Neural cell (in vitro differentiated cells): ENCODE data around the gene TRAPPC2L. TPM values are rescaled to one million over a fixed set of nuclear protein-coding genes. Genes with fewer than 3 reads are reported as not detected.
"Not testable (repeated sequence)": the region's sequence is repeated elsewhere in the genome, so short reads cannot be mapped to it uniquely, and the experiment has no call there.

Experiments used
- H2AFZ ChIP-seq: fragments of 200-600, 300-800 bp; sonication (generic), shearing (Covaris generic); 2 replicates; pipeline ENCODE4 v1.6.0; 2014; ENCODE audit warnings: low read depth, mild to moderate bottlenecking, antibody characterized with exemption, low read length, moderate library complexity
- H3F3A ChIP-seq: fragments of 200-600 bp; shearing (Covaris generic); 2 replicates; pipeline ENCODE4 v1.6.1; 2016; ENCODE audit warnings: mild to moderate bottlenecking, moderate library complexity, mixed read lengths, antibody characterized with exemption, low read length; ENCODE audit not compliant: insufficient read depth, poor library complexity, severe bottlenecking
- H3K27ac ChIP-seq: fragments of 200-600, 300-800 bp; sonication (generic), shearing (Covaris generic); 2 replicates; pipeline ENCODE4 v1.5.1; 2014; ENCODE audit warnings: mild to moderate bottlenecking, low read length, moderate library complexity
- H3K27me3 ChIP-seq: fragments of 300-800, 200-600 bp; sonication (generic), shearing (Covaris generic); 2 replicates; pipeline ENCODE4 v1.6.0; 2014; ENCODE audit warnings: mild to moderate bottlenecking, low read depth, low read length, moderate library complexity; ENCODE audit not compliant: insufficient read depth
- H3K36me3 ChIP-seq: fragments of 300-800, 200-600 bp; sonication (generic), shearing (Covaris generic); 2 replicates; pipeline ENCODE4 v1.5.1; 2014; ENCODE audit warnings: mild to moderate bottlenecking, antibody characterized with exemption, low read length, moderate library complexity; ENCODE audit not compliant: insufficient read depth
- H3K4me2 ChIP-seq: fragments of 300-800, 200-600 bp; sonication (generic), shearing (Covaris generic); 2 replicates; pipeline ENCODE4 v1.6.0; 2014; ENCODE audit warnings: mild to moderate bottlenecking, low read length
- H3K4me3 ChIP-seq: fragments of 300-800, 200-600 bp; sonication (generic), shearing (Covaris generic); 2 replicates; pipeline ENCODE4 v1.5.1; 2014; ENCODE audit warnings: mild to moderate bottlenecking, low read length, moderate library complexity
- H3K79me2 ChIP-seq: fragments of 200-600 bp; shearing (Covaris generic); replicated peaks from 2 replicates; pipeline ENCODE4 v1.6.0; 2014; ENCODE audit warnings: mild to moderate bottlenecking, low read length, moderate library complexity; ENCODE audit not compliant: insufficient read depth
- H3K9ac ChIP-seq: fragments of 300-800, 200-600 bp; sonication (generic), shearing (Covaris generic); 2 replicates; pipeline ENCODE4 v1.6.1; 2016; ENCODE audit warnings: mild to moderate bottlenecking, low read length, mixed read lengths
- H3K9me2 ChIP-seq: fragments of 200-600 bp; shearing (Covaris generic); 2 replicates; pipeline ENCODE4 v1.6.1; 2016; ENCODE audit warnings: mild to moderate bottlenecking, low read length, mixed read lengths; ENCODE audit not compliant: insufficient read depth
- H3K9me3 ChIP-seq: fragments of 200-600, 300-800 bp; sonication (generic), shearing (Covaris generic); 2 replicates; pipeline ENCODE4 v1.6.1; 2016; ENCODE audit warnings: mild to moderate bottlenecking, mixed run types, low read length, moderate library complexity, mixed read lengths
- H4K20me1 ChIP-seq: fragments of 200-600 bp; shearing (Covaris generic); 2 replicates; pipeline ENCODE4 v1.6.1; 2016; ENCODE audit warnings: mild to moderate bottlenecking, mixed run types; ENCODE audit not compliant: insufficient read depth
- CTCF ChIP-seq: fragments of 450-650 bp; IDR thresholded peaks from 2 replicates; pipeline ENCODE4 v1.5.1; 2014; ENCODE audit warnings: antibody characterized with exemption, mild to moderate bottlenecking, moderate library complexity; ENCODE audit not compliant: poor library complexity, severe bottlenecking
- EP300 ChIP-seq: fragments of 450-650 bp; conservative IDR thresholded peaks from 2 replicates; pipeline ENCODE4 v1.6.1; 2014; ENCODE audit warnings: antibody characterized with exemption, mild to moderate bottlenecking, moderate library complexity; ENCODE audit not compliant: poor library complexity, severe bottlenecking
- EZH2 ChIP-seq: fragments of 200-600, 300-800 bp; shearing (Covaris generic), sonication (generic); IDR thresholded peaks from 2 replicates; pipeline ENCODE4 v1.6.1; 2014; ENCODE audit warnings: antibody characterized with exemption, low read length, borderline replicate concordance, mild to moderate bottlenecking; ENCODE audit not compliant: insufficient read depth, poor library complexity, severe bottlenecking
- MXI1 ChIP-seq: fragments of 450-650 bp; conservative IDR thresholded peaks from 2 replicates; pipeline ENCODE4 v1.6.1; 2014; ENCODE audit warnings: antibody characterized with exemption, mild to moderate bottlenecking; ENCODE audit not compliant: poor library complexity, severe bottlenecking
- POLR2AphosphoS5 ChIP-seq: IDR thresholded peaks from 2 replicates; pipeline ENCODE4 v1.6.1; 2012
- RAD21 ChIP-seq: fragments of 450-650 bp; conservative IDR thresholded peaks from 2 replicates; pipeline ENCODE4 v1.6.1; 2014; ENCODE audit warnings: antibody characterized with exemption, mild to moderate bottlenecking, moderate library complexity
- REST ChIP-seq: IDR thresholded peaks from 2 replicates; pipeline ENCODE4 v1.6.1; 2012; ENCODE audit warnings: borderline replicate concordance
- SMC3 ChIP-seq: fragments of 450-650 bp; conservative IDR thresholded peaks from 2 replicates; pipeline ENCODE4 v1.6.1; 2014; ENCODE audit warnings: antibody characterized with exemption, mild to moderate bottlenecking, moderate library complexity; ENCODE audit not compliant: poor library complexity
- TAF1 ChIP-seq: IDR thresholded peaks from 2 replicates; pipeline ENCODE4 v1.6.1; 2012; ENCODE audit warnings: low read depth
- polyA plus RNA-seq: library from polyadenylated mRNA; depleted of rRNA; stranded (reverse); fragments of >200 nt; gene quantifications from 2 replicates; pipeline ENCODE4 v1.2.3, GENCODE V29; 2014

TRAPPC2L gene
- polyA plus RNA-seq, 1 donor from 2014 or later: 70.2 TPM

- no peaks in the 10 kb centered on the region for H3K9me2 ChIP-seq
- TF ChIP-seq POLR2AphosphoS5 (no peak), MXI1 (no peak), TAF1 (no peak), EP300 (no peak), CTCF (no peak), RAD21 (no peak), EZH2 (no peak), REST (no peak), SMC3 (no peak)
- no peak overlapping the region for H3K9ac ChIP-seq
- no peaks in the 10 kb centered on the region for H3F3A ChIP-seq
- H3K79me2 ChIP-seq: no peaks in the 10 kb centered on the region
- no peaks in the 10 kb centered on the region for H3K36me3 ChIP-seq
- H3K4me3 ChIP-seq: no peak overlapping the region
- no peak overlapping the region for H2AFZ ChIP-seq
- no peak overlapping the region for H3K27ac ChIP-seq
- no peaks in the 10 kb centered on the region for H3K27me3 ChIP-seq
- no peak overlapping the region for H3K4me2 ChIP-seq
- no peaks in the 10 kb centered on the region for H4K20me1 ChIP-seq
- H3K9me3 ChIP-seq: no peaks in the 10 kb centered on the region
Observed at GRCh38 chr16:88893127-88893968, 36.4 kb downstream of the TRAPPC2L start.

GRCh38 chr16:88894266-88894665 is 37.3 kb downstream of the TRAPPC2L start:
- not testable (repeated sequence) for H3K9ac ChIP-seq, H3K4me3 ChIP-seq, H3K79me2 ChIP-seq, H4K20me1 ChIP-seq, H3K9me3 ChIP-seq, H3K36me3 ChIP-seq, H2AFZ ChIP-seq, H3K4me2 ChIP-seq, H3K27ac ChIP-seq, H3F3A ChIP-seq, H3K9me2 ChIP-seq, H3K27me3 ChIP-seq
